Ishikawa (cell line): ENCODE data around the gene FAM8A1.

Source experiments
- CEBPB ChIP-seq: IDR thresholded peaks from 2 replicates; pipeline ENCODE4 v1.6.1; 2012
- CREB1 ChIP-seq: IDR thresholded peaks from 2 replicates; pipeline ENCODE4 v1.6.1; 2012; ENCODE audit warnings: low read depth
- EGR1 ChIP-seq: IDR thresholded peaks from 2 replicates; pipeline ENCODE4 v1.6.1; 2012
- EP300 ChIP-seq: IDR thresholded peaks from 2 replicates; pipeline ENCODE4 v1.6.1; 2012; ENCODE audit warnings: borderline replicate concordance
- FOXM1 ChIP-seq: IDR thresholded peaks from 2 replicates; pipeline ENCODE4 v1.6.1; 2012; ENCODE audit warnings: low read depth, borderline replicate concordance
- MAX ChIP-seq: IDR thresholded peaks from 2 replicates; pipeline ENCODE4 v1.6.1; 2012
- NFIC ChIP-seq: IDR thresholded peaks from 2 replicates; pipeline ENCODE4 v1.6.1; 2012
- RAD21 ChIP-seq: IDR thresholded peaks from 2 replicates; pipeline ENCODE4 v1.6.1; 2012; ENCODE audit warnings: low read depth
- REST ChIP-seq: IDR thresholded peaks from 2 replicates; pipeline ENCODE4 v1.6.1; 2012; ENCODE audit warnings: low read depth, mild to moderate bottlenecking
- TAF1 ChIP-seq: IDR thresholded peaks from 2 replicates; pipeline ENCODE4 v1.6.1; 2012; ENCODE audit warnings: low read depth, mild to moderate bottlenecking
- TCF12 ChIP-seq: IDR thresholded peaks from 2 replicates; pipeline ENCODE4 v1.6.1; 2012; ENCODE audit warnings: low read depth
- TEAD4 ChIP-seq: IDR thresholded peaks from 2 replicates; pipeline ENCODE4 v1.6.1; 2012
- USF1 ChIP-seq: IDR thresholded peaks from 2 replicates; pipeline ENCODE4 v1.6.1; 2012
- YY1 ChIP-seq: IDR thresholded peaks from 2 replicates; pipeline ENCODE4 v1.6.1; 2012; ENCODE audit warnings: low read depth
- ZBTB7A ChIP-seq: IDR thresholded peaks from 2 replicates; pipeline ENCODE4 v1.6.1; 2012; ENCODE audit warnings: low read depth

FAM8A1 gene

DNA sequence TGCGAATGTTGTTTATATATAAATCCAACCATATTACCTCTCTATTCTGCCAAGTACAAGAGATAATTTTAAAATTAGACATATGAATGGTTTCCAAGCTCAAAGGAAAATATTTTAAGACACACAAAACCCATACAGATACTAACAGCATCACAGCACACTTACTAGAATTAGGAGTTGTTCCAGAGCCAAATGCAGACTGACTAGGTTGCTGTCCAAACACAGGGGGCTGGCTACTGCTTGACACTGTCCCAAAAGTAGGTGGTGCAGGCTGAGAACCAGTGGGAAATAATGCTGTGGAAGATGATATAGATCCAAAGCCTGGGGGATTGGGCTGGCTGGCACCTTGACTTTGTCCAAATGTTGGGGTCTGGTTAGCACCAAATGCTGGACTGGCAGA, 24.3 kb downstream of the FAM8A1 start:
- TF ChIP-seq ZBTB7A, result no peak
- TF ChIP-seq MAX, result no peak
- TF ChIP-seq REST, result no peak; the same call in 1 of the 2 replicates
- no peak for TF ChIP-seq NFIC
- no peak for TF ChIP-seq RAD21
- TF ChIP-seq CEBPB, result no peak
- TF ChIP-seq TAF1, result no peak
- no peak for TF ChIP-seq TEAD4
- no peak for TF ChIP-seq YY1
- no peak for TF ChIP-seq CREB1
- TF ChIP-seq FOXM1, result no peak
- no peak for TF ChIP-seq TCF12
- TF ChIP-seq USF1, result no peak
- TF ChIP-seq EP300, result no peak
- no peak for TF ChIP-seq EGR1

DNA sequence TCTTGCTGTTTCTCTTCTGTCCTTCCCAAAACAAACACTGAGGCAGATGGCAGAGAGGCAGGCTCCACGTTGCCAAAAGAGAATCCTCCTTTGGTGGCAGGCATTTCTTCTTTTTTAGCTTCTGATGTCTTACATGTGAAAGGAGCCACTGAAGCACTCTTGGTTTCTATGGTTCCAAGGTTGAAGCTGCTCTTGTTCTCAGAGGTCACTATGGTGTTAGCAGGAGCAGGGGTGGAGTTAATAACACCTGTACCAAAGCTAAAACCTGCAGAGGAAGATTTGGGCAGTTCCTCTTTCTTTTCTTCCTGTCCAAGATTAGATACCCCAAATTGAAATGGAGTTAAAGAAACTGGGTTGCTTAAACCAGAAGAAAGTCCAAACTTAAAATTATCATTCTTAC, 28.8 kb downstream of the FAM8A1 start:
- TF ChIP-seq TEAD4 (no peak), TAF1 (no peak), CEBPB (no peak), REST (no peak), CREB1 (no peak), ZBTB7A (no peak)

GRCh38 chr6:17629824-17630510, 29.9 kb downstream of the FAM8A1 start:
- no peak for TF ChIP-seq CEBPB

- TF ChIP-seq CREB1 (no peak), RAD21 (no peak), TCF12 (no peak), CEBPB (no peak), EP300 (no peak), REST (no peak), NFIC (no peak), TEAD4 (no peak), FOXM1 (no peak), ZBTB7A (no peak), TAF1 (no peak), YY1 (no peak)
These were observed 30.5 kb downstream of the FAM8A1 start for GRCh38 chr6:17630511-17631073.

- no peak for TF ChIP-seq FOXM1
- no peak for TF ChIP-seq REST
- TF ChIP-seq TCF12, result no peak
- TF ChIP-seq ZBTB7A, result no peak
- no peak for TF ChIP-seq TAF1
- no peak for TF ChIP-seq CEBPB
- no peak for TF ChIP-seq EP300
- TF ChIP-seq TEAD4, result no peak
- TF ChIP-seq RAD21, result no peak
- no peak for TF ChIP-seq EGR1
These were observed 32.8 kb downstream of the FAM8A1 start for GRCh38 chr6:17632934-17633333.
